Loucy (cell line): ENCODE results near the gene FOXO6.

Experiments used
- EZH2phosphoT487 ChIP-seq: fragments of 200-600 bp; IDR thresholded peaks from 2 replicates; pipeline ENCODE4 v1.6.1; 2018; ENCODE audit warnings: antibody characterized with exemption, mild to moderate bottlenecking, moderate library complexity, borderline replicate concordance
- TF ChIP-seq, protein P1 (sequence below): fragments of 200-600 bp; sonication (generic); conservative IDR thresholded peaks from 2 replicates; pipeline ENCODE4 v1.5.1; 2014; ENCODE audit warnings: mild to moderate bottlenecking, antibody characterized with exemption, low read length

DNA sequence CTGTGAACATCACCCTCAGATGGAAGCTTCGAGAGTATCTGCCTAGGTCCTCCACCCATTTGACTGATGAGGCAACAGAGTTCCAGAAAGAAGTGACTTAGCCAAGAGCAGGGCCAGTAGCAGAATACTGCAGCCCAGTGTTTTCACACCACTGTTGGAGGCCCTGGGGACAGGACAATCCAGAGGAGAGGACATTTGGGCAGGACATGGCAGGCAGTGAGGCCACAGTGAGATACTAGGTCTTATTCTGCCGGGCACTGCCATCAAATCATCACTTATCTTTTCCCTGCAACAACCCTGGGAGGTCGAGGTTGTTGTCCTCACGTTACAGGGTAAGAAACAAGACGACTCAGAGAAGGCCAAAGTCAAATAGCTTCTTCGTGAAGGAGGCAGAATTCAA is 5.5 kb upstream of the FOXO6 start:
- TF ChIP-seq, protein P1, sequence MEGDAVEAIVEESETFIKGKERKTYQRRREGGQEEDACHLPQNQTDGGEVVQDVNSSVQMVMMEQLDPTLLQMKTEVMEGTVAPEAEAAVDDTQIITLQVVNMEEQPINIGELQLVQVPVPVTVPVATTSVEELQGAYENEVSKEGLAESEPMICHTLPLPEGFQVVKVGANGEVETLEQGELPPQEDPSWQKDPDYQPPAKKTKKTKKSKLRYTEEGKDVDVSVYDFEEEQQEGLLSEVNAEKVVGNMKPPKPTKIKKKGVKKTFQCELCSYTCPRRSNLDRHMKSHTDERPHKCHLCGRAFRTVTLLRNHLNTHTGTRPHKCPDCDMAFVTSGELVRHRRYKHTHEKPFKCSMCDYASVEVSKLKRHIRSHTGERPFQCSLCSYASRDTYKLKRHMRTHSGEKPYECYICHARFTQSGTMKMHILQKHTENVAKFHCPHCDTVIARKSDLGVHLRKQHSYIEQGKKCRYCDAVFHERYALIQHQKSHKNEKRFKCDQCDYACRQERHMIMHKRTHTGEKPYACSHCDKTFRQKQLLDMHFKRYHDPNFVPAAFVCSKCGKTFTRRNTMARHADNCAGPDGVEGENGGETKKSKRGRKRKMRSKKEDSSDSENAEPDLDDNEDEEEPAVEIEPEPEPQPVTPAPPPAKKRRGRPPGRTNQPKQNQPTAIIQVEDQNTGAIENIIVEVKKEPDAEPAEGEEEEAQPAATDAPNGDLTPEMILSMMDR: no peak
- TF ChIP-seq EZH2phosphoT487: no peak
